NB4 (cell line): Measurements from ENCODE around the gene RAP1B.

Experiments
- MYC ChIP-seq: IDR thresholded peaks from 2 replicates; pipeline ENCODE4 v1.6.1; 2011; ENCODE audit warnings: low read depth, low read length
- POLR2A ChIP-seq: IDR thresholded peaks from 2 replicates; pipeline ENCODE4 v1.6.1; 2011; ENCODE audit warnings: mild to moderate bottlenecking; ENCODE audit not compliant: insufficient read length; ENCODE audit errors: extremely low read depth
- TF ChIP-seq, protein P1 (sequence below): IDR thresholded peaks from one replicate; pipeline ENCODE4 v1.5.1; 2012; ENCODE audit warnings: low read depth, low read length
- TF ChIP-seq, protein P2 (sequence below): IDR thresholded peaks from 2 replicates; pipeline ENCODE4 v1.6.1; 2011; ENCODE audit warnings: low read depth, low read length

DNA sequence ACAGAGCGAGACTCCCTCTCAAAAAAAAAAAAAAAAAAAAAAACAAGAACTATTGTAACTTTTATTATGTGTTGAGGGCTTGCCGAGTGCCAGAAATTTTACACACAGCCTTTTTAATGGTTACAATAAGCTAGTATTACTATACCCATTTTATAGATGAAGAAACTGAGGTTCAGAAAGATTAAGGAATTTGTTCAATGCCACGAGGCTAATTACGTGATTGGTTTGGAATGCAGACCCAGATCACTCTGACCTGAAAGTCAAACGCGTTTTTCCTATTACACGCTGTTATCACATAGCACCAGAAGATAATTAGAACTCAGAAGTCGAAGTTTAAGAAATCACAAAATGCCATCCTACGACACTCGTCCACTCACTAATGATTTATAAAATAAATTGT, 48.9 kb upstream of the RAP1B start:
- TF ChIP-seq, protein P1, sequence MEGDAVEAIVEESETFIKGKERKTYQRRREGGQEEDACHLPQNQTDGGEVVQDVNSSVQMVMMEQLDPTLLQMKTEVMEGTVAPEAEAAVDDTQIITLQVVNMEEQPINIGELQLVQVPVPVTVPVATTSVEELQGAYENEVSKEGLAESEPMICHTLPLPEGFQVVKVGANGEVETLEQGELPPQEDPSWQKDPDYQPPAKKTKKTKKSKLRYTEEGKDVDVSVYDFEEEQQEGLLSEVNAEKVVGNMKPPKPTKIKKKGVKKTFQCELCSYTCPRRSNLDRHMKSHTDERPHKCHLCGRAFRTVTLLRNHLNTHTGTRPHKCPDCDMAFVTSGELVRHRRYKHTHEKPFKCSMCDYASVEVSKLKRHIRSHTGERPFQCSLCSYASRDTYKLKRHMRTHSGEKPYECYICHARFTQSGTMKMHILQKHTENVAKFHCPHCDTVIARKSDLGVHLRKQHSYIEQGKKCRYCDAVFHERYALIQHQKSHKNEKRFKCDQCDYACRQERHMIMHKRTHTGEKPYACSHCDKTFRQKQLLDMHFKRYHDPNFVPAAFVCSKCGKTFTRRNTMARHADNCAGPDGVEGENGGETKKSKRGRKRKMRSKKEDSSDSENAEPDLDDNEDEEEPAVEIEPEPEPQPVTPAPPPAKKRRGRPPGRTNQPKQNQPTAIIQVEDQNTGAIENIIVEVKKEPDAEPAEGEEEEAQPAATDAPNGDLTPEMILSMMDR: no peak
- TF ChIP-seq POLR2A: no peak
- TF ChIP-seq, protein P2, sequence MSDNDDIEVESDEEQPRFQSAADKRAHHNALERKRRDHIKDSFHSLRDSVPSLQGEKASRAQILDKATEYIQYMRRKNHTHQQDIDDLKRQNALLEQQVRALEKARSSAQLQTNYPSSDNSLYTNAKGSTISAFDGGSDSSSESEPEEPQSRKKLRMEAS: no peak
- no peak for TF ChIP-seq MYC
